ENCODE data around the gene SLC43A1.
"Not testable (repeated sequence)": the region's sequence is repeated elsewhere in the genome, so short reads cannot be mapped to it uniquely, and the experiment has no call there.

Gene SLC43A1

DNA sequence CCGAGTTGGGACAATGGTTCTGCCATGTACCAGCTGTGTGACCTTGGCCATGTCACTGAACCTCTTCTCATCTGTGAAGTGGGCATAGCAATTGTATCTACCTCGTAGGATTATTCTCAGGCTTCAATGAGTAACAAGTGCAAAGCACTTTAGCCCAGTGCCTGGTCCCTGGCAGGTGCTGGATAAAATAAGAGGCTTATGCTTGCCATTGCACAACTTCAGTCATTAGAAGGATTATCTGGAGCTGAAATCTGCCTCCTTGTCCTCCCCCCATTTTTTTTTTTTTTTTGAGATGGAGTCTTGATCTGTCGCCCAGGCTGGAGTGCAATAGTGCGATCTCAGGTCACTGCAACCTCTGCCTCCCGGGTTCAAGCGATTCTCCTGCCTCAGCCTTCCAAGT, 29.1 kb upstream of the SLC43A1 start:
- no peak for TF ChIP-seq CTCF (IDR thresholded peaks at IDR 0.05; ENCODE audit: low read depth, low read length)
- DNase-seq (ENCODE audit: low read depth, low spot score): no peak
- H3K4me3 ChIP-seq (ENCODE audit: low read depth, low read length): no peak overlapping the region
- in situ Hi-C loops (cut with HindIII; ENCODE audit: low sequenced_read_pairs): no loop called here

DNA sequence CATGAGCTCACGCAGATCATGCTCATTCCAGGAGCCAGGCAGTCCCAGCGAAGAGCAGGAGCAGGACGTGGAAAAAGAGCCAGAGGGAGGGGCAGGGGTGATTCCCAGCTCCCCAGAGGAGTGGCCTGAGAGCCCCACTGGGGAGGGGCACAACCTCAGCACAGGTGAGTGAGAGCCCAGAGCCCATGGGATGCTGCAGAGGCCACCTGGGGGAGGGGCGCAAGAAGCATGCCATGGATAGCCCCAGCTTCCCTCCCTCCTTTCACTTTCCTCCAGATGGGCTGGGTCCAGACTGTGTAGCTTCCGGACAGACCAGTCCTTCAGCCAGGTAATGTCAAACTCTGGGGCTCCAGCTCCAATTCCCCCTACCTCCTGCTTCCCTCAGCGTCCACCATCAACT, 28.1 kb upstream of the SLC43A1 start:
- no peak for DNase-seq (ENCODE audit: low read depth, low spot score)
- no peak for TF ChIP-seq CTCF (IDR thresholded peaks at IDR 0.05; ENCODE audit: low read depth, low read length)
- in situ Hi-C loops (cut with HindIII; ENCODE audit: low sequenced_read_pairs): no loop called here
- no peak overlapping the region for H3K4me3 ChIP-seq (ENCODE audit: low read depth, low read length)

GRCh38 chr11:57542582-57542981, 27.1 kb upstream of the SLC43A1 start:
- no peak overlapping the region for H3K4me3 ChIP-seq (ENCODE audit: low read depth, low read length)
- TF ChIP-seq CTCF (IDR thresholded peaks at IDR 0.05; ENCODE audit: low read depth, low read length): no peak
- in situ Hi-C loops (cut with HindIII; ENCODE audit: low sequenced_read_pairs): no loop called here
- no peak for DNase-seq (ENCODE audit: low read depth, low spot score)

DNA sequence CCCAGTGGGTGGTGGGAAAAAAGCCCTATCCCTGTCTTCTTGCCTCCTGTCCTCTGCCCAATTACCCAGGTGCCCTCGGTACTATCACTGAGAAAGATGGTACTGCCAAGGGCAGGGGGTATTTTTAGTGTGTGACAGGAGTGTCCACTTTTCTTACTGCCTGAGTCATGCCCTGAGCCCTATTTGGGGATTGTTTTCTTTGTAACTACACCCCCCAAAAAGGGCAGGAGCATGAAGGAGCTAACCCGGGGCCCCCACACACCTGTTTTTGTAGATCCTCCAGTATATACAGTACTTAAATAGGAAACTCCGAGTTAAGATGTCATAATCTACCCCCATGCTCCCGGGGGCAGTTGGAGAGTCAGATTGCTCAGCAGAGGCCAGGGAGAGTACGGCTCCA, 25.7 kb upstream of the SLC43A1 start:
- in situ Hi-C loops (cut with HindIII; ENCODE audit: low sequenced_read_pairs): no loop called here
- DNase-seq (ENCODE audit: low read depth, low spot score): no peak
- H3K4me3 ChIP-seq (ENCODE audit: low read depth, low read length): no peak overlapping the region
- no peak for TF ChIP-seq CTCF (IDR thresholded peaks at IDR 0.05; ENCODE audit: low read depth, low read length)

- in situ Hi-C loops (cut with HindIII; ENCODE audit: low sequenced_read_pairs): no loop called here
- no peak for TF ChIP-seq CTCF (IDR thresholded peaks at IDR 0.05; ENCODE audit: low read depth, low read length)
- no peak for DNase-seq (ENCODE audit: low read depth, low spot score)
- H3K4me3 ChIP-seq (ENCODE audit: low read depth, low read length): no peak overlapping the region
Observed at GRCh38 chr11:57539342-57539741, 23.8 kb upstream of the SLC43A1 start.

GRCh38 chr11:57536947-57537619, 21.6 kb upstream of the SLC43A1 start, which contains the start of gene SMTNL1:
Gene SMTNL1 (plus strand): TSS chr11:57537595. CDS start chr11:57542643, 5,048 bp downstream.
- in situ Hi-C loops (cut with HindIII; ENCODE audit: low sequenced_read_pairs): no loop called here
- no peak for DNase-seq (ENCODE audit: low read depth, low spot score)
- no peak for TF ChIP-seq CTCF (IDR thresholded peaks at IDR 0.05; ENCODE audit: low read depth, low read length)
- no peak within 1 kb of the TSS for H3K4me3 ChIP-seq (ENCODE audit: low read depth, low read length)

GRCh38 chr11:57534449-57534848, 18.9 kb upstream of the SLC43A1 start:
- DNase-seq (ENCODE audit: low read depth, low spot score); H3K4me3 ChIP-seq (ENCODE audit: low read depth, low read length); in situ Hi-C loops (cut with HindIII; ENCODE audit: low sequenced_read_pairs): not testable (repeated sequence)
